GM19463 (cell line): ENCODE measurements around the gene PEX14.
"Not testable (repeated sequence)": the region's sequence is repeated elsewhere in the genome, so short reads cannot be mapped to it uniquely, and the experiment has no call there.

Source experiments
- ATAC-seq: cut with Tn5 transposase; IDR thresholded peaks from one replicate; pipeline ENCODE4 v1.9.1; 2021; ENCODE audit warnings: mild to moderate bottlenecking, moderate library complexity; ENCODE audit not compliant: unreplicated experiment

The PEX14 gene

DNA sequence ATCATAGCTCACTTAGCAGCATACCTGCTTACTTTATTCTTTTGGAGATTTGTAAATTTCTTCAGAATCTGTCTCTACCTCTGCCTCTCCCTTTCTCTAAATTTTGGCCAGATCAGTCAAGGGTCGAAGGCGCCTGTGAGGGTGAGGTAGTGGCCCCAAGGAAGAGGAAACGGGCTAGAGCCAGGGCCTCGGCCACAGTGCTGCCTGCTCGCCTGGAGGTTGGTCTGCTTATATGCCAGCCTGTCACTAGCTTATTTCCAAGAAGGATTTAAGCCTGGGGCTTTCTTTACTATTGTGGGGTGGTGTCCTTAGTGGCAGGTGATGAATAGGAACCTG is 19.6 kb downstream of the PEX14 start:
- ATAC-seq: no peak

- ATAC-seq: peak; percentile 89
Observed at GRCh38 chr1:10494754-10495474, 20.2 kb downstream of the PEX14 start.

GRCh38 chr1:10495475-10495817 is 20.7 kb downstream of the PEX14 start:
- no peak for ATAC-seq

DNA sequence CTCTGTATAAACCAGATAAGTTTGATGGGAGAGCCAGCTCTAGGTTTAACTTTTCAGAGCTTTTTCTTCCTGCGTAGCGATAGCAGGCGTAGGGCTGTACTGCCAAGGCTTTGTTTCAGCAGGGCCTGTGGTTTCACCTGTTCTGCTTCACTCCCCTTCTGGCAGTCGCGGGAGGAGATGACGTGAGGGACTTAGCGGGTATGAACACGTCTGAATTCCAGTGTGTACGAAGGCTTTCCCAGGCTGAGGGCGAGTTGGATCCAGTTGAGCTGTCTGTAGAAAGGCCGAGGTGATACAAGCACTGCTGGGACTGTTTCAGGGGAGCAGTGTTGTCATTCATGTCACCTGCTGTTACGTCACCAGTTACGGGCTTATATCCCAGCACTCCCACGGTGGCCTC is 21.2 kb downstream of the PEX14 start:
- ATAC-seq: no peak

- ATAC-seq: no peak
Observed at GRCh38 chr1:10497109-10497508, 22.4 kb downstream of the PEX14 start.

DNA sequence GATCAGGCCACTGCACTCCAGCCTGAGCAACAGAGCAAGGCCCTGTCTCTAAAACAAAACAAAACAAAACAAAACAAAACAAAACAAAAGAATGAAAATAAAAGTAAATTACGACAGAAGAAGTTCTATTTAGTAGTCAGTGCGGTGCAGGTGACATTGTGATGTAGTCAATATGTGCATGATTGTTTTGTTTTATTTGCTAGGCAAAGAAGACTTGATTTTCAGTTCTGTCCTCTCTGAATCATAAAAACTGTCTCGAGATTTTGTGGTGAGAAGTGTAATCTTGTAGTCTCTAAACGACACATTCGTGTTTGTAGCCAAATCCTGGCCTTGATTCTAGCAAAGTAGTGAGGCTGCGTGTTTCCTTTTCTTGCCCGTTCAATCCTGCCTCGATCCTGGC is 23.5 kb downstream of the PEX14 start:
- ATAC-seq: no peak

DNA sequence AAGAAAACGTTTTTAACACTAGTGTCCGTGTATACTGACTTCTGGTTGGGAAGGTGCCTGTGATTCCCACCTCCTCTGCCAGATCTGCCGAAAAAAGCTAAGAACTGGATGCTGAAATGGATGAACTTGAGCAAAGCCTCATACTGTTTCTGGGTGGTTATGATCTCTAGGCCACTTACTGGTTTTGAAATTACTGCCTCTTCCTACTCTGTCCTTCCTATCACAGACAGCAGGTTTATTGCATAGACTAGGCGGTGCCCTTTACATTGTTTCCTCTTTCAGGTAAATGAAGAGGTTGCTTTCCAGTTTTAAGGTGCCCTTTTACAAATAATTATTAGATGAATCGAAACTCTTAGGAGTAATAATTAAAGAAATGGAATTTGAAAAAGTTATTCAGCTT is 27.5 kb downstream of the PEX14 start:
- ATAC-seq: no peak

DNA sequence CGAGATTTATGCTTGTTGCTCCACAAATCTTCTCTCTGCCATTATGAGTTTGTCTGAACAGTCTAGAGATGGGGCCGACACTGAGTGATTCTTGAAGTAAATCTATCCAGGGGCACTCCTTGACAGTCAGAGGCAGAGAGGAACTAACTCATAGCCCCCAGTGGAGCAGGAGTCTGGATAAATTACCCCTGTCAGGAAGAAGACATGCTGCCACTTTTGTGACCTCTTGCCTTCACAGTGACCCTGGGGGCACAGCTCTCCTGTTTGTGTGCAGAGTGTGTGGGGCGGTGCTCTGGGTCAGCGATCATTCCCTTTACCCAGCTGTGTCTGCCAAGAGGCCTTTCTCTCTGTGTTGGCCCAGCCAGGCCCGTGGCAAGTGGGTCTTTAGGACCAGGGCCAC is 29.5 kb downstream of the PEX14 start:
- ATAC-seq: no peak

GRCh38 chr1:10506046-10506676 is 31.4 kb downstream of the PEX14 start:
- not testable (repeated sequence) for ATAC-seq

DNA sequence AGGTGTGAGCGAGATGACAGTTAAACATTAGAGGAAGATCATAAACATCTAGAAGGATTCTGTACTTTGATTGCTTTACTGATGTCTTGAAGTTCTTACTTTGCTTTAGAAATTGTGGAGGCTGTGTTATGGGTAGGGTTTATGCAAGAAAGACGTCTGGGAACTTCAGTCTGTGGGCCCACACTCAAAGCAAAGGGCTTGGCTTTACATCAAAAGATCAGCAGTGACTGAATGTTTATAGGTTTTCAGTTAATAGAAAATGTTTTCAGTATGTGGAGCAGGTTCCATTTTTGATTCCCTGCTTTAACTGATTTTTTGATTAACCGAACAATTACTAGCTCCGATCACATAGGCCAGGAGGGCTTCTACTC is 31.9 kb downstream of the PEX14 start:
- ATAC-seq: no peak

- no peak for ATAC-seq
Observed at GRCh38 chr1:10507111-10507879, 32.5 kb downstream of the PEX14 start.

GRCh38 chr1:10508511-10508951 is 33.8 kb downstream of the PEX14 start:
- no peak for ATAC-seq

GRCh38 chr1:10509809-10510509 is 35.2 kb downstream of the PEX14 start:
- ATAC-seq: no peak

GRCh38 chr1:10510520-10511493 is 36.1 kb downstream of the PEX14 start:
- ATAC-seq: peak; percentile 96

DNA sequence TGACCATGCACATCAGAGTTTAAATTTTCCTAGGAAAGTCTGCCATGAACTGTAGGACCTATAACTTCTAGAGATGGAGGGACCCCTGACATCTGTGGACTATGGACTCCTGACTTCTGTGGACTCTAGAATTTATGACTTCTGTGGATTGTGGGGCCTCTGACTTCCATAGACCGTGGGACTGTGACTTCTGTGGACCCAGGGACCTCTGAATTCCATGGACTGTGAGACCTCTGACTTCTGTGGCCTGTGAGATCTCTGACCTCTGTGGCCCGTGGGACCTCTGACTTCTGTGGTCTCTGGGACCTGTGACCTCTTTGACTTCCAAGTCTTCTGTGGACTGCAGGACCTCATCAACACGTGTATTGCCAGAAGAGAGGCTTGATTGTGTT is 36.7 kb downstream of the PEX14 start:
- ATAC-seq: no peak

DNA sequence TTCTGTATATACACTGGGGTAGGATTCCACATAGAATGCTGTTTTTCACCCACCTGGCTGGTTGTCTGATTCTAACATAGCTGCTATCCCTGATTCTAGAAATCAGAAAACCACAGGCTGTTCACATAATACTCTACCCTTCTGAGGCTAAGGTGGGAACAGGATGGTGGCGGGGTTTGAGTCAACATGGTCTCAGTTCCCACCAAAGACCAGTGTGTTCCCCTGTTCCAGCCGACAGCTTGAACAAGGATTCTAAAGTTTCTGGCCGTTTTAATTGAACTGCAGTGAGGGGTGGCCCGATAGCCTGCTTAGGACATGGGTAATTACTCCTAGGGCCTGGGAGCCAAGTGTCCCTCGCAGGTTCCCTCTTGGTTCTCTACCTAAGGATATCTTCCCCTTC is 38.4 kb downstream of the PEX14 start:
- no peak for ATAC-seq

DNA sequence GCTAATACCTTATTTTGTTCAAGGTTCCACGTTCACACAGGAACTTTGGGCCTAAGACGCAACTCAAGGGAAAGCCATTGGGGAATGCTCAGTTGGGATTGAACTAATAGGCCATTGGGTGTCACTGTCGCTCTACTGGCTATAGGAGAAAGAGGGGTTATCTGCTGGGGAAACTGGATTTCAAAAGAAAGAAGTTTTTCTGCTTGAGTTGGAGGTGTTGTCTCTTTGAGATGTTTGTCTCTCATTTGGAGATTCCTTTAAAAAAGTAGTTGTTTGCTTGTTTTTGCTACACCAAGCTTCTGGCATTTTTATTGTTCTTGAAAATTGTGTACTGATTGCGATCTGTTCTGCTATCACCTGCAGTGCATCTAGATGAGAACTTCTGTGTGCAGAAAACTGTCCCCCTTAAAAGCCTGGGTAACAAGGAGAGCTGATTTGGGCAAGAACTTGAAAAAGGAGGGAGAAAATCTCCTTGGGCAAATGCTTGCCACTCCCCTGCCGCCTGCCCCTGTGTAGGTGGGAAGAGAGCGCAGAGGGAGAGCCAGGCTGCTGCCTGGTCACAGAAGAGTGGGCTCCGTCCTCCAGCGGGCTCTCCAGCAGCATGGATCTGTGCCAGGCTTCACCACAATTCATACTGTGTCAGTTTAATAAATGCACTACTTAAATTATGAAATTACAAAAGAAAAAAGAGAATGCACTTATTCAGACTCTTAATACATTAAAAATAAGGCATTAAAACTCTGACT is 39.9 kb downstream of the PEX14 start:
- ATAC-seq: no peak

DNA sequence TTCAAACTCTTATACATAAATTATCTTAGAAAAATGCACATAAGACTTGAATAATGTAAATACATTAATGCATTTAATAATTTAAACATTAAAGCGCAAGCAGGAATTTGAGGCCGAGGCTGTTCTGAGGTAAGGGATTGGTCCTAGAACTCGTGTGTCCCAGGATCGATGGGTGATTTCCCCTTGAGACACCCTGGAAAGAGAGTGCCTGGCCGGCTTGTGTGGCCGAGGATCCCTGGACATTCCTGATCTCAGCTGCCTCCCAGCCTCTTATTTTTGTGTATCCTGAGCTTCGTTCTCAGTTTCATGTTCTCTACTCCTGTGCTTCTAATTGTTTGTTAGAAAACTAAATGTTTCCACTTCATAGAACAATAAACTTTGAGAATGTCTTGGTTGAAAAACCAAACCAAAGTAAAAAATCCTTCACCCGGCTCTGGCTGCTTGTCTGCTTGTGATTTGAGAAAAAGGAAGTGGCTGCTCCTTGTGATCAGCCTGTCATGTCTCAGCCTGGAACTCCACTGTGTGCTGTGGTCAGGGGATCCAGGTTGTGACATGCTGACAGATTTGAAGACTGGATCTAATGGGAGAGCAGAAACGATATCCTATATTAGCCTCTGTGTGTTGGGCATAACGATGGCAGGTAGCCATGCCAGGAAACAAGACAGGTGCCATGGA is 40.7 kb downstream of the PEX14 start:
- ATAC-seq: no peak
